Epithelial cell of esophagus (primary cell): ENCODE measurements around the gene SYNE1.

Experiments used
- DNase-seq: peaks from one replicate; pipeline ENCODE4 v3.0.0; 2010; ENCODE audit warnings: low read depth
- H3K4me3 ChIP-seq: 2 replicates; pipeline ENCODE4 v1.5.1; 2011; ENCODE audit warnings: mild to moderate bottlenecking, low read length, control low read depth
- CTCF ChIP-seq: IDR thresholded peaks from 2 replicates; pipeline ENCODE4 v1.5.1; 2011; ENCODE audit warnings: low read depth, mild to moderate bottlenecking, low read length, control low read depth, inconsistent platforms; ENCODE audit not compliant: insufficient read depth; ENCODE audit errors: missing control alignments

SYNE1 gene

GRCh38 chr6:152353440-152353839, 283.7 kb downstream of the SYNE1 start:
- TF ChIP-seq CTCF = no peak
- no peak for DNase-seq
- no peak overlapping the region for H3K4me3 ChIP-seq

- no peak overlapping the region for H3K4me3 ChIP-seq
- DNase-seq = no peak
- TF ChIP-seq CTCF = no peak
These were observed 285.4 kb downstream of the SYNE1 start for GRCh38 chr6:152351742-152352141.

GRCh38 chr6:152351110-152351509, 286.1 kb downstream of the SYNE1 start:
- TF ChIP-seq CTCF = no peak
- no peak for DNase-seq
- H3K4me3 ChIP-seq = no peak overlapping the region

- H3K4me3 ChIP-seq = no peak overlapping the region
- peak; percentile 12 for DNase-seq
- no peak for TF ChIP-seq CTCF
These were observed 289.0 kb downstream of the SYNE1 start for GRCh38 chr6:152348116-152348515.

GRCh38 chr6:152343735-152344360, 293.3 kb downstream of the SYNE1 start:
- no peak for TF ChIP-seq CTCF
- DNase-seq = no peak
- no peak overlapping the region for H3K4me3 ChIP-seq

- no peak for DNase-seq
- H3K4me3 ChIP-seq = no peak overlapping the region
- TF ChIP-seq CTCF = no peak
These were observed 295.6 kb downstream of the SYNE1 start for GRCh38 chr6:152341596-152341995.
